Neural cell (in vitro differentiated cells): ENCODE results near the gene PKDCC. TPM values are rescaled to one million over a fixed set of nuclear protein-coding genes. Genes with fewer than 3 reads are reported as not detected.

Experiments
- H2AFZ ChIP-seq: fragments of 200-600, 300-800 bp; sonication (generic), shearing (Covaris generic); 2 replicates; pipeline ENCODE4 v1.6.0; 2014; ENCODE audit warnings: low read depth, mild to moderate bottlenecking, antibody characterized with exemption, low read length, moderate library complexity
- H3F3A ChIP-seq: fragments of 200-600 bp; shearing (Covaris generic); 2 replicates; pipeline ENCODE4 v1.6.1; 2016; ENCODE audit warnings: mild to moderate bottlenecking, moderate library complexity, mixed read lengths, antibody characterized with exemption, low read length; ENCODE audit not compliant: insufficient read depth, poor library complexity, severe bottlenecking
- H3K27ac ChIP-seq: fragments of 200-600, 300-800 bp; sonication (generic), shearing (Covaris generic); 2 replicates; pipeline ENCODE4 v1.5.1; 2014; ENCODE audit warnings: mild to moderate bottlenecking, low read length, moderate library complexity
- H3K27me3 ChIP-seq: fragments of 300-800, 200-600 bp; sonication (generic), shearing (Covaris generic); 2 replicates; pipeline ENCODE4 v1.6.0; 2014; ENCODE audit warnings: mild to moderate bottlenecking, low read depth, low read length, moderate library complexity; ENCODE audit not compliant: insufficient read depth
- H3K36me3 ChIP-seq: fragments of 300-800, 200-600 bp; sonication (generic), shearing (Covaris generic); 2 replicates; pipeline ENCODE4 v1.5.1; 2014; ENCODE audit warnings: mild to moderate bottlenecking, antibody characterized with exemption, low read length, moderate library complexity; ENCODE audit not compliant: insufficient read depth
- H3K4me2 ChIP-seq: fragments of 300-800, 200-600 bp; sonication (generic), shearing (Covaris generic); 2 replicates; pipeline ENCODE4 v1.6.0; 2014; ENCODE audit warnings: mild to moderate bottlenecking, low read length
- H3K4me3 ChIP-seq: fragments of 300-800, 200-600 bp; sonication (generic), shearing (Covaris generic); 2 replicates; pipeline ENCODE4 v1.5.1; 2014; ENCODE audit warnings: mild to moderate bottlenecking, low read length, moderate library complexity
- H3K79me2 ChIP-seq: fragments of 200-600 bp; shearing (Covaris generic); replicated peaks from 2 replicates; pipeline ENCODE4 v1.6.0; 2014; ENCODE audit warnings: mild to moderate bottlenecking, low read length, moderate library complexity; ENCODE audit not compliant: insufficient read depth
- H3K9ac ChIP-seq: fragments of 300-800, 200-600 bp; sonication (generic), shearing (Covaris generic); 2 replicates; pipeline ENCODE4 v1.6.1; 2016; ENCODE audit warnings: mild to moderate bottlenecking, low read length, mixed read lengths
- H3K9me2 ChIP-seq: fragments of 200-600 bp; shearing (Covaris generic); 2 replicates; pipeline ENCODE4 v1.6.1; 2016; ENCODE audit warnings: mild to moderate bottlenecking, low read length, mixed read lengths; ENCODE audit not compliant: insufficient read depth
- H3K9me3 ChIP-seq: fragments of 200-600, 300-800 bp; sonication (generic), shearing (Covaris generic); 2 replicates; pipeline ENCODE4 v1.6.1; 2016; ENCODE audit warnings: mild to moderate bottlenecking, mixed run types, low read length, moderate library complexity, mixed read lengths
- H4K20me1 ChIP-seq: fragments of 200-600 bp; shearing (Covaris generic); 2 replicates; pipeline ENCODE4 v1.6.1; 2016; ENCODE audit warnings: mild to moderate bottlenecking, mixed run types; ENCODE audit not compliant: insufficient read depth
- CTCF ChIP-seq: fragments of 450-650 bp; IDR thresholded peaks from 2 replicates; pipeline ENCODE4 v1.5.1; 2014; ENCODE audit warnings: antibody characterized with exemption, mild to moderate bottlenecking, moderate library complexity; ENCODE audit not compliant: poor library complexity, severe bottlenecking
- EP300 ChIP-seq: fragments of 450-650 bp; conservative IDR thresholded peaks from 2 replicates; pipeline ENCODE4 v1.6.1; 2014; ENCODE audit warnings: antibody characterized with exemption, mild to moderate bottlenecking, moderate library complexity; ENCODE audit not compliant: poor library complexity, severe bottlenecking
- MXI1 ChIP-seq: fragments of 450-650 bp; conservative IDR thresholded peaks from 2 replicates; pipeline ENCODE4 v1.6.1; 2014; ENCODE audit warnings: antibody characterized with exemption, mild to moderate bottlenecking; ENCODE audit not compliant: poor library complexity, severe bottlenecking
- POLR2AphosphoS5 ChIP-seq: IDR thresholded peaks from 2 replicates; pipeline ENCODE4 v1.6.1; 2012
- RAD21 ChIP-seq: fragments of 450-650 bp; conservative IDR thresholded peaks from 2 replicates; pipeline ENCODE4 v1.6.1; 2014; ENCODE audit warnings: antibody characterized with exemption, mild to moderate bottlenecking, moderate library complexity
- REST ChIP-seq: IDR thresholded peaks from 2 replicates; pipeline ENCODE4 v1.6.1; 2012; ENCODE audit warnings: borderline replicate concordance
- SMC3 ChIP-seq: fragments of 450-650 bp; conservative IDR thresholded peaks from 2 replicates; pipeline ENCODE4 v1.6.1; 2014; ENCODE audit warnings: antibody characterized with exemption, mild to moderate bottlenecking, moderate library complexity; ENCODE audit not compliant: poor library complexity
- TAF1 ChIP-seq: IDR thresholded peaks from 2 replicates; pipeline ENCODE4 v1.6.1; 2012; ENCODE audit warnings: low read depth
- polyA plus RNA-seq: library from polyadenylated mRNA; depleted of rRNA; stranded (reverse); fragments of >200 nt; gene quantifications from 2 replicates; pipeline ENCODE4 v1.2.3, GENCODE V29; 2014

Gene PKDCC
- polyA plus RNA-seq, 1 donor from 2014 or later, result 37.4 TPM

- no peaks in the 10 kb centered on the region for H3K9me3 ChIP-seq
- H3K4me3 ChIP-seq, result peak overlapping the region; percentile 72
- no peak overlapping the region for H3K4me2 ChIP-seq
- peaks cover 15% of the 10 kb centered on the region for H3K79me2 ChIP-seq
- H2AFZ ChIP-seq, result no peak overlapping the region
- TF ChIP-seq RAD21, result no peak
- no peak for TF ChIP-seq CTCF
- H3K27me3 ChIP-seq, result peaks cover 7% of the 10 kb centered on the region
- H3K9me2 ChIP-seq, result no peaks in the 10 kb centered on the region
- H3K9ac ChIP-seq, result no peak overlapping the region
- H3K27ac ChIP-seq, result no peak overlapping the region
- H3K36me3 ChIP-seq, result no peaks in the 10 kb centered on the region
- no peaks in the 10 kb centered on the region for H4K20me1 ChIP-seq
- no peaks in the 10 kb centered on the region for H3F3A ChIP-seq
Observed at GRCh38 chr2:42050010-42050702, 2.3 kb downstream of the PKDCC start.

GRCh38 chr2:42050703-42051542 is 3.1 kb downstream of the PKDCC start:
- H3K9ac ChIP-seq, result no peak overlapping the region
- H3K9me2 ChIP-seq, result no peaks in the 10 kb centered on the region
- no peaks in the 10 kb centered on the region for H3K36me3 ChIP-seq
- H3K9me3 ChIP-seq, result no peaks in the 10 kb centered on the region
- TF ChIP-seq POLR2AphosphoS5 (no peak), CTCF (no peak), MXI1 (no peak), SMC3 (no peak), EP300 (no peak), TAF1 (no peak), REST (no peak), RAD21 (no peak)
- no peak overlapping the region for H3K4me2 ChIP-seq
- H3F3A ChIP-seq, result no peaks in the 10 kb centered on the region
- H2AFZ ChIP-seq, result no peak overlapping the region
- H3K4me3 ChIP-seq, result no peak overlapping the region
- no peaks in the 10 kb centered on the region for H4K20me1 ChIP-seq
- no peak overlapping the region for H3K27ac ChIP-seq
- peaks cover 15% of the 10 kb centered on the region for H3K79me2 ChIP-seq
- peaks cover 7% of the 10 kb centered on the region for H3K27me3 ChIP-seq
